Left renal cortex interstitium (tissue), 4 donors: ENCODE results near the gene MAT2A. TPM values are rescaled to one million over a fixed set of nuclear protein-coding genes. Genes with fewer than 3 reads are reported as not detected.
"Not testable (repeated sequence)": the region's sequence is repeated elsewhere in the genome, so short reads cannot be mapped to it uniquely, and the experiment has no call there.

Experiments
- DNase-seq, 4 donors: peaks; one replicate each; pipeline ENCODE4 v3.0.0-alpha.2; 2013; ENCODE audit warnings: low read depth in 4 of 4, low spot score in 2 of 4, missing footprints in 1 of 4
- polyA plus RNA-seq, 4 donors: library from polyadenylated mRNA; unstranded; fragments of 120-200 nt; gene quantifications; one replicate each; pipeline ENCODE4 v1.2.1, GENCODE V29; 2013; ENCODE audit not compliant: insufficient read length in 4 of 4

MAT2A gene
- polyA plus RNA-seq, 4 donors, result 277 to 434 (median 344) TPM

GRCh38 chr2:85523903-85524335, 15.0 kb upstream of the MAT2A start:
- no peak for DNase-seq

DNA sequence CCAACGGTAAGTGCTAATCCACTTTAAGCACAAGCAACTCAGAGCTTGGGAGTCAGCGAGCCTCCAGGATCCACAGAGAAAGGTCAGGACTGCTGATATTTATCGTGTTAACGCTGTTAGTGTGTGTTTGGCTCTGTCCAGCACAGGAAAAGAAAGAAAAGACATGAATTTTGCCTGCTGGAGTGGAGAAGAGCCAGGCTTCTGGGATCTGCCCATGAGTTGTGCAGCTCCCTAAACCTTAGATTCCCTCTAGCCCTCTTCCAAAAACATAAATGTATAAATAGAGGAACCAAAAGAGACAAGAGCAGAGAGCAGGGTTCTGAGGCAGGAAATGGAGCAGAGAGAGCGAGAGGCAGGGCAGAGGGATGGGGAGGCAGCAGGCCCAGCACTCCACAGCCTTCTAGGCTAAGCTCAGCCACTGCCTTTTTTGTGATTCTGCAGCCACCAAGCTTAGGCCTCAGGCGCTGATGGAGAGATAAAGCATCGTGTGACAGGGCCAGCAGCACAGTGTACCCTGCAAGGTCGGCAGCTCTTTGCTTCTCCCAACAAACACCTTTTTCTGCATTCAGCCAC, 14.5 kb upstream of the MAT2A start:
- DNase-seq, result no peak

DNA sequence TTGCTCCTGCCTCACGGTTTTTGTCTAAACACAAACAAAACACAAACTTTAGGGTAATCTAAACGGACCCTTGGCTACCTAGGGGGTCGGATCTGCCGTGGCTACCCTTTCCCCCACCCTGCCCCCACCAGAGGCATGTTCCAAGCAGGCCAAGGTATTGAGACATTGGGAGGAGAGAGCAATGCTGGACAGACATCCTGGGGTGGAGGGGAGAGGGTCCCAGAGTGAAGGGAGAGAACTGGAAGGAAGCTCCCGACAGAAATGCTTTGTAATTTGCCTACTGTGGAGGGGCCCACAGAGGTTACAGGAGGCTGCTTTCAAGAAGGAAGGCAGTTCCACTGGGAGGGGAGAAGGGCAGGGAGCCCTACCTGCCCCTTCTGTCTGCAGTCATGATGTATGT, 13.9 kb upstream of the MAT2A start:
- no peak for DNase-seq

- no peak for DNase-seq
Observed at GRCh38 chr2:85525567-85525966, 13.4 kb upstream of the MAT2A start.

DNA sequence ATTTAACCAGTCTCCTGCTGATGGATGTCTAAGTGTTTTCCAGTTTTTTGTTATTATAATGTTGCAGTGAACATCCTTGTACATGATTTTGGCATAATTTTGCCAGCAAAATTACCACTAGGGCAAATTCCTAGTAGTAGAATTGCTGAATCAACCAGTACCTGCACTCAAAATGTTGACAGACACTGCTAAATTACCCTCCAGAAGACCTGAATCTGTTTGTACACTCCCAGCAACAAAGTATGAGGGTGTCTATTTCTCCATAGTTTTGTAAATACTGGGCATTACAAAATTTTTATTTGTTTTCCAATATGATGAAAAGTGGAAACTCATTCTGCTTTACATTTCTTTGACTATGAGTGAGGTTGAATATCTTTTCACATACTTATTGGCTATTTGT, 11.2 kb upstream of the MAT2A start:
- DNase-seq, result no peak

- DNase-seq, result no peak
Observed at GRCh38 chr2:85528355-85528754, 10.6 kb upstream of the MAT2A start.

- no peak for DNase-seq
Observed at GRCh38 chr2:85529809-85530208, 9.2 kb upstream of the MAT2A start.

GRCh38 chr2:85531589-85531988, 7.4 kb upstream of the MAT2A start:
- no peak for DNase-seq

DNA sequence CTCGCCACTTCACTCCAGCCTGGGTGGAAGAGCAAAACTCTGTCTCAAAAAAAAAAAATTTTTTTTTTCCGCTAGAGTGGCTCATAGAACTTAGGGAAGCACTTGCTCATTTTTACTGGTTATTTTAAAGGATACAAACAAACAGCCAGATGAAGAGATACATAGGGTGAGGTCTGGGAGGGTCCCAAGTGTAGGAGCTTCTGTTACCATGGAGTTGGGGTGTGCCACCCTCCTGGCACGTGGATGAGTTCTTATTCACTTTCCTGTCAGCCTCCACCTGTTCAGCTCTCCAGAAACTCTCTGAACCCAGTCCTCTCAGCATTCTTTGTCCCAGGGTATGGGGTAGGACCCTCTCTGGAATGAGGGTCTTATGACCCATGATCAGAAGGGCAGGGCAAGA, 4.9 kb upstream of the MAT2A start:
- no peak for DNase-seq

- DNase-seq, result no peak
Observed at GRCh38 chr2:85534881-85535280, 4.1 kb upstream of the MAT2A start.

GRCh38 chr2:85536479-85536878, 2.5 kb upstream of the MAT2A start:
- DNase-seq, result no peak

- DNase-seq, result peak in 3 of 4 donors; percentile 43 to 65 (median 53)
Observed at GRCh38 chr2:85537600-85538506, 1.1 kb upstream of the MAT2A start.

DNA sequence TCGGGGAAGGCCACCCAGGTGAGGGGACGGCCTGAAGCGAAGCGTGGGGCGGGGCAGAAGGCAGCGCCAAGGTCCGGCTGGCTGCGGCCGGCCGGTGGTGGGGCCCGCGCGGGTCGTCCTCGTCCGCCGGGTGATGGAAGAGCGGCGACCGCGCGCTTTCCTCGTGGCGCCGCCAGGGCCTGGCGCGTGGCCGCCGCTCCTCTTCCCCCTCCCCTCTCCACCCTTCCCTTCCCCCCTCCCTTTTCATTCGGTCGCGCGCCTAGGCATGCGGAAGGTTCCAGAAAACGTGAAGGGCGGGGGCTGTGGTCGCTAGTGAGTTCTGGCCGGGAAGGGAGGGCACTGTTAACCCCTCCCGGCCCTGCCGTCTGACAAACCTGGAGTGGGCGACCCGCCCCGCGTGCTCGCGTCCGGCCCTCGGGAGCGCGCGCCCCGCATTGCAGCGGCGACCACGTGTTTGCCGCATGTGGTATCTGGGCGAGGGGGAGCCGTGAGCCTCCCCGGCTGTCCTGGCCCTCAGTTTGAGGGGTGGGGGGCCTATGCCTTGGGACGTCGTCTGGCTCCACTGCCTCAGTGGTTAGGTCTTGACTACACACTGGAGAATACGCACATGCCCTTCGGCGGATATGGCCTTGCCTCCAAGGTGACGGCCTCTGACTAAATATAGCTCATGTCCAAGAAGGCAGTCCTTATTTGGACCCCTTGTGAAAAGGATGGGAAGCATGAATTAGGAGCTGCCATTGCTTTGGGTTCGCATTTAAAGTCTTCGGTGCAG, 579 bp downstream of the MAT2A start:
- DNase-seq, result peak in 3 of 4 donors; percentile 42 to 61 (median 55)

DNA sequence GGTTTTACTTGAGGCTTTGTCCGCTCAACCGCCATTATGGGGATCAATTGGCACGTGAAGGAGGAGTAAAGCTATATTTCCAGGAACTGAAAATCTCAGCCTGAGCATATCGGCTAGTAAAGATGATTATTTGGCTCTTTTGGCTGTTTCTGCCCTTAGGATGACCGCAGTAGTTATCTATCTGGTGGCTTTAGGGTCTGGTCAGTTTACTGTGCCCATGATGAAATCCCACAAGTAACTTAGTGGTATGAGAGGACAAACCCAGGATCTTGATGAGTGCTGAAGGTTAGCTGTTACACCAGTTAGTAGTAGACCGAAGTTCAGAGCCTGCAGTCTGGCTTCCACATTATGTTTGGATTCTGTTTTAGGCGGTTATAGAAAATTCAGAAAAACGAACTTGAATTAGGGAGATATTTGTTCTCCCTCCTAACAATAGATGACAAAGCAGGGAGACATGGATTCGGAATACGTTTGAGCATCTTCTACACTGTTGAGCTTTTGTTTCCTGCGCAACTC, 1.2 kb downstream of the MAT2A start:
- no peak for DNase-seq

GRCh38 chr2:85541262-85541661, 2.3 kb downstream of the MAT2A start:
- no peak for DNase-seq

DNA sequence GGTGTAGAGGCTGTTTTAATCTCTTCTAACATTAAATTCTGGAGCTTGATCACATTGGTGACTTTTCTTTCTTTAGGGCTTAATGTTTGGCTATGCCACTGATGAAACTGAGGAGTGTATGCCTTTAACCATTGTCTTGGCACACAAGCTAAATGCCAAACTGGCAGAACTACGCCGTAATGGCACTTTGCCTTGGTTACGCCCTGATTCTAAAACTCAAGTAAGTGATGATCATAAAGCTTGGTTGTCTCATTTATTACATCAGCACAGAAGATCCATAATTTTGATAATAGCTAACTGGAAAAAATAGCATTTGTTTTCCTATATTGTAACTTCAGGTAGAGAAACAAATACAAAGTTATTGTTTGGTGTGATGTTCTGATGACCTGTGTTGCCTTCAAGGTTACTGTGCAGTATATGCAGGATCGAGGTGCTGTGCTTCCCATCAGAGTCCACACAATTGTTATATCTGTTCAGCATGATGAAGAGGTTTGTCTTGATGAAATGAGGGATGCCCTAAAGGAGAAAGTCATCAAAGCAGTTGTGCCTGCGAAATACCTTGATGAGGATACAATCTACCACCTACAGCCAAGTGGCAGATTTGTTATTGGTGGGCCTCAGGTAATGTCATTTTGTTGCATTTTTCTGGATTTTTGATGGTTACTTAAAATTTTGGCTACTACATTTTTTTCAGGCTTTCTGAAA, 2.9 kb downstream of the MAT2A start:
- DNase-seq, result no peak

- no peak for DNase-seq
Observed at GRCh38 chr2:85542777-85543176, 3.8 kb downstream of the MAT2A start.

DNA sequence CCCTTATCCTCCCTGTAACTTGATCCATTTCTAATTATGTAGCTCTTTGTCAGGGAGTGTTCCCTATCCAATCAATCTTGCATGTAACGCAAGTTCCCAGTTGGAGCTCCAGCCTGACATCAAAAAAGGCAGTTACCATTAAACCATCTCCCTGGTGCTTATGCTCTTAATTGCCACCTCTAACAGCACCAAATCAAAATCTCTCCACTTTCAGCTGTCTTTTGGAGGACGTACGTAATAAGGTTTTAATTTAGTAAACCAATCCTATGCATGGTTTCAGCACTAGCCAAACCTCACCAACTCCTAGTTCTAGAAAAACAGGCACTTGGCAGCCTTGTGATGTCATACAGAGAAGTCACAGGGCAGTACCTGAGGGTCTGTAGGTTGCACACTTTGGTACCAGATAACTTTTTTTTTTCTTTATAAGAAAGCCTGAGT, 5.3 kb downstream of the MAT2A start:
- DNase-seq, result not testable (repeated sequence)

DNA sequence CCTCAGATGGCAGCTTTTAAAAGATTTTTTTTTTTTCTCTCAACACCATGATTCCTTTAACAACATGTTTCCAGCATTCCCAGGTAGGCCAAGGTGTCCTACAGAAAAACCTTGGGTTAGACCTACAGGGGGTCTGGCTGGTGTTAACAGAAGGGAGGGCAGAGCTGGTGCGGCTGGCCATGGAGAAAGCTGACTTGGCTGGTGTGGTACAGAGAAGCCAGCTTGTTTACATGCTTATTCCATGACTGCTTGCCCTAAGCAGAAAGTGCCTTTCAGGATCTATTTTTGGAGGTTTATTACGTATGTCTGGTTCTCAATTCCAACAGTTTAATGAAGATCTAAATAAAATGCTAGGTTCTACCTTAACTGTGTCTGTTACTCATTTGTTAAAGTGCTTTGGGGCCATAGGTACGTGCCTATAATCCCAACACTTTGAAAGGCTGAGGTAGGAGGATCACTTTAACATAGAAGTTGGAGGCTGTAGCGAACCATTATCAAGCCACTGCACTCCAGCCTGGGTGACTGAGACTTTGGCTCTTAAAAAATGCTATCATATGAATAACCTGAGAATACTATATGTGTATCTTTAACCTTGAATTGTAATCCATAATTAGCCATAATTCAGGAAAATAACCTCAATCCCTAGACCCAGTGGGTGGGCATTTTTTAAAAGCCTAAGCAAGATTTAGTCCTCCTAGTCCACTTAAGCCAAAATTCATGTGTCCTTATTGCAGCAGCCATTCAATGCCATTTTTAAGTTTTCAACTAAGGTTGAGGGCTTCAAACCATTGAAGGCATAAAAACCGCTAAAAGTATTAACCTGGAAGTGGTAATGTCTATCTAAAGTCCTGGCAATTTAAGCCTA, 6.2 kb downstream of the MAT2A start:
- DNase-seq, result not testable (repeated sequence)
